Rectal smooth muscle tissue (tissue), 1 donor: ENCODE data around the gene ANO4.

Experiments used
- H3K27ac ChIP-seq: one replicate; pipeline ENCODE4 v1.7.0; 2013; ENCODE audit warnings: low read depth, low read length, inconsistent platforms
- H3K27me3 ChIP-seq: one replicate; pipeline ENCODE4 v1.7.0; 2013; ENCODE audit warnings: low read length; ENCODE audit not compliant: control insufficient read depth, insufficient read depth
- H3K36me3 ChIP-seq: one replicate; pipeline ENCODE4 v1.7.0; 2013; ENCODE audit warnings: low read length; ENCODE audit not compliant: control insufficient read depth, insufficient read depth
- H3K4me1 ChIP-seq: one replicate; pipeline ENCODE4 v1.7.0; 2013; ENCODE audit warnings: low read length; ENCODE audit not compliant: control insufficient read depth, insufficient read depth
- H3K4me3 ChIP-seq: one replicate; pipeline ENCODE4 v1.7.0; 2013; ENCODE audit warnings: low read length
- H3K9ac ChIP-seq: one replicate; pipeline ENCODE4 v1.7.0; 2013; ENCODE audit warnings: low read length

Gene ANO4

GRCh38 chr12:100824476-100824875, 29.9 kb downstream of the ANO4 start:
- H3K27me3 ChIP-seq: no peaks in the 10 kb centered on the region
- H3K27ac ChIP-seq: no peak overlapping the region
- H3K4me3 ChIP-seq: no peak overlapping the region

GRCh38 chr12:100826323-100826722, 31.7 kb downstream of the ANO4 start:
- H3K9ac ChIP-seq: no peak overlapping the region
- H3K27ac ChIP-seq: no peak overlapping the region
- H3K4me3 ChIP-seq: no peak overlapping the region
- no peaks in the 10 kb centered on the region for H3K27me3 ChIP-seq
- H3K36me3 ChIP-seq: no peaks in the 10 kb centered on the region
- no peaks in the 10 kb centered on the region for H3K4me1 ChIP-seq

More at GRCh38 chr12:100824476-100824875, 29.9 kb downstream of the ANO4 start:
- H3K4me1 ChIP-seq: no peaks in the 10 kb centered on the region
- no peak overlapping the region for H3K9ac ChIP-seq
- no peaks in the 10 kb centered on the region for H3K36me3 ChIP-seq

- H3K36me3 ChIP-seq: no peaks in the 10 kb centered on the region
These were observed 33.4 kb downstream of the ANO4 start for GRCh38 chr12:100827901-100828520.

GRCh38 chr12:100830003-100830795, 35.6 kb downstream of the ANO4 start:
- no peaks in the 10 kb centered on the region for H3K27me3 ChIP-seq
- H3K9ac ChIP-seq: no peak overlapping the region
- no peak overlapping the region for H3K27ac ChIP-seq
- H3K4me1 ChIP-seq: no peaks in the 10 kb centered on the region
- H3K36me3 ChIP-seq: no peaks in the 10 kb centered on the region
- H3K4me3 ChIP-seq: no peak overlapping the region

More at GRCh38 chr12:100827901-100828520, 33.4 kb downstream of the ANO4 start:
- H3K27ac ChIP-seq: no peak overlapping the region
- H3K4me1 ChIP-seq: no peaks in the 10 kb centered on the region
- no peak overlapping the region for H3K4me3 ChIP-seq
- no peaks in the 10 kb centered on the region for H3K27me3 ChIP-seq
- no peak overlapping the region for H3K9ac ChIP-seq

- H3K36me3 ChIP-seq: no peaks in the 10 kb centered on the region
- no peak overlapping the region for H3K4me3 ChIP-seq
- no peaks in the 10 kb centered on the region for H3K4me1 ChIP-seq
- H3K27me3 ChIP-seq: no peaks in the 10 kb centered on the region
- H3K27ac ChIP-seq: no peak overlapping the region
- no peak overlapping the region for H3K9ac ChIP-seq
These were observed 38.7 kb downstream of the ANO4 start for GRCh38 chr12:100833282-100833681.

GRCh38 chr12:100840748-100841147, 46.2 kb downstream of the ANO4 start:
- Histone ChIP-seq H3K36me3 (no peaks in the 10 kb centered on the region), H3K9ac (no peak overlapping the region), H3K27ac (no peak overlapping the region), H3K4me3 (no peak overlapping the region), H3K27me3 (no peaks in the 10 kb centered on the region), H3K4me1 (no peaks in the 10 kb centered on the region)

GRCh38 chr12:100842156-100842555, 47.6 kb downstream of the ANO4 start:
- H3K4me3 ChIP-seq: no peak overlapping the region
- H3K27ac ChIP-seq: no peak overlapping the region
- H3K4me1 ChIP-seq: no peaks in the 10 kb centered on the region
- H3K36me3 ChIP-seq: no peaks in the 10 kb centered on the region
- no peak overlapping the region for H3K9ac ChIP-seq
- no peaks in the 10 kb centered on the region for H3K27me3 ChIP-seq

- no peak overlapping the region for H3K9ac ChIP-seq
- no peaks in the 10 kb centered on the region for H3K4me1 ChIP-seq
- H3K36me3 ChIP-seq: no peaks in the 10 kb centered on the region
- no peak overlapping the region for H3K4me3 ChIP-seq
- H3K27ac ChIP-seq: no peak overlapping the region
- no peaks in the 10 kb centered on the region for H3K27me3 ChIP-seq
These were observed 48.5 kb downstream of the ANO4 start for GRCh38 chr12:100843061-100843460.

- Histone ChIP-seq H3K9ac (no peak overlapping the region), H3K36me3 (no peaks in the 10 kb centered on the region), H3K27ac (no peak overlapping the region), H3K27me3 (no peaks in the 10 kb centered on the region), H3K4me1 (no peaks in the 10 kb centered on the region), H3K4me3 (no peak overlapping the region)
These were observed 50.5 kb downstream of the ANO4 start for GRCh38 chr12:100845095-100845494.

GRCh38 chr12:100851637-100852036, 57.1 kb downstream of the ANO4 start:
- H3K4me1 ChIP-seq: no peaks in the 10 kb centered on the region
- H3K4me3 ChIP-seq: no peak overlapping the region
- no peak overlapping the region for H3K27ac ChIP-seq
- H3K27me3 ChIP-seq: no peaks in the 10 kb centered on the region
- H3K36me3 ChIP-seq: no peaks in the 10 kb centered on the region
- no peak overlapping the region for H3K9ac ChIP-seq

GRCh38 chr12:100857418-100857817, 62.8 kb downstream of the ANO4 start:
- H3K9ac ChIP-seq: no peak overlapping the region
- no peak overlapping the region for H3K27ac ChIP-seq

GRCh38 chr12:100857971-100858370, 63.4 kb downstream of the ANO4 start:
- no peak overlapping the region for H3K9ac ChIP-seq
- no peak overlapping the region for H3K4me3 ChIP-seq
- no peaks in the 10 kb centered on the region for H3K27me3 ChIP-seq
- H3K36me3 ChIP-seq: no peaks in the 10 kb centered on the region
- no peak overlapping the region for H3K27ac ChIP-seq
- no peaks in the 10 kb centered on the region for H3K4me1 ChIP-seq

More at GRCh38 chr12:100857418-100857817, 62.8 kb downstream of the ANO4 start:
- H3K4me1 ChIP-seq: no peaks in the 10 kb centered on the region
- no peaks in the 10 kb centered on the region for H3K36me3 ChIP-seq
- H3K27me3 ChIP-seq: no peaks in the 10 kb centered on the region
- H3K4me3 ChIP-seq: no peak overlapping the region

- H3K4me3 ChIP-seq: no peak overlapping the region
- H3K27me3 ChIP-seq: no peaks in the 10 kb centered on the region
- H3K27ac ChIP-seq: no peak overlapping the region
- no peaks in the 10 kb centered on the region for H3K36me3 ChIP-seq
- H3K9ac ChIP-seq: no peak overlapping the region
- H3K4me1 ChIP-seq: no peaks in the 10 kb centered on the region
These were observed 64.1 kb downstream of the ANO4 start for GRCh38 chr12:100858656-100859055.
